Rectal smooth muscle tissue (tissue), 1 donor: Measurements from ENCODE around the gene C9orf85.

Experiments used
- H3K27ac ChIP-seq: one replicate; pipeline ENCODE4 v1.7.0; 2013; ENCODE audit warnings: low read depth, low read length, inconsistent platforms
- H3K27me3 ChIP-seq: one replicate; pipeline ENCODE4 v1.7.0; 2013; ENCODE audit warnings: low read length; ENCODE audit not compliant: control insufficient read depth, insufficient read depth
- H3K36me3 ChIP-seq: one replicate; pipeline ENCODE4 v1.7.0; 2013; ENCODE audit warnings: low read length; ENCODE audit not compliant: control insufficient read depth, insufficient read depth
- H3K4me1 ChIP-seq: one replicate; pipeline ENCODE4 v1.7.0; 2013; ENCODE audit warnings: low read length; ENCODE audit not compliant: control insufficient read depth, insufficient read depth
- H3K4me3 ChIP-seq: one replicate; pipeline ENCODE4 v1.7.0; 2013; ENCODE audit warnings: low read length
- H3K9ac ChIP-seq: one replicate; pipeline ENCODE4 v1.7.0; 2013; ENCODE audit warnings: low read length

Gene C9orf85, protein sequence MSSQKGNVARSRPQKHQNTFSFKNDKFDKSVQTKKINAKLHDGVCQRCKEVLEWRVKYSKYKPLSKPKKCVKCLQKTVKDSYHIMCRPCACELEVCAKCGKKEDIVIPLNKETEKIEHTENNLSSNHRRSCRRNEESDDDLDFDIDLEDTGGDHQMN

GRCh38 chr9:71911061-71911907 lies at the start of gene C9orf85, which contains the start of gene ABHD17B:
C9orf85 (plus strand) TSS chr9:71911639; CDS start chr9:71911735, 96 bp downstream.
ABHD17B (minus strand) TSS chr9:71911193; CDS start chr9:71875080, 36,113 bp downstream.
- Histone ChIP-seq H3K27me3 (no peaks in the 10 kb centered on the region), H3K27ac (peak within 1 kb of the TSS; percentile 84), H3K4me1 (peaks cover 5% of the 10 kb centered on the region), H3K9ac (peak within 1 kb of the TSS; percentile 66), H3K36me3 (no peaks in the 10 kb centered on the region), H3K4me3 (peak within 1 kb of the TSS; percentile 89)

DNA sequence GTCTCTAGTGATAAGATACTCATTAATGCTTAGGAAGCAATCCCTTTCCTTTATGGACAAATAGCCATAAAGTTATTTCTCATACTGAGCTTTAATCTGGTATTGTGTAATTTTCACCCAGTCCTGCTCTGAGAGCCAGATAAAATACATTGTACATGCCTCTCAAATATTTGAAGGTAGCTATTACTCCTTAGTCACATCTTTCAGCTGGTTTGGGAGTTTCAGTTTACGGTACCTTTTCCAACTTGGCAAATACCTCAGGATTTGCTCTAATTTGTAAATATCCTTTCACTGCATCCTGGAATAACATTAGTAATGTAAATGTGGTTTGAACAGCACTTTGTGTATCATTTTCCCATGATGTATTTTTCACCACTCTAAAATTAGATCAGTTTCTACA lies 47.8 kb upstream of the C9orf85 start:
- Histone ChIP-seq H3K4me3 (no peak overlapping the region), H3K9ac (no peak overlapping the region), H3K4me1 (no peaks in the 10 kb centered on the region), H3K36me3 (no peaks in the 10 kb centered on the region), H3K27me3 (no peaks in the 10 kb centered on the region), H3K27ac (no peak overlapping the region)

GRCh38 chr9:71875345-71875744 lies 36.1 kb upstream of the C9orf85 start:
- H3K4me3 ChIP-seq, result no peak overlapping the region
- no peak overlapping the region for H3K27ac ChIP-seq
- no peaks in the 10 kb centered on the region for H3K4me1 ChIP-seq
- H3K36me3 ChIP-seq, result no peaks in the 10 kb centered on the region
- H3K9ac ChIP-seq, result no peak overlapping the region
- no peaks in the 10 kb centered on the region for H3K27me3 ChIP-seq

DNA sequence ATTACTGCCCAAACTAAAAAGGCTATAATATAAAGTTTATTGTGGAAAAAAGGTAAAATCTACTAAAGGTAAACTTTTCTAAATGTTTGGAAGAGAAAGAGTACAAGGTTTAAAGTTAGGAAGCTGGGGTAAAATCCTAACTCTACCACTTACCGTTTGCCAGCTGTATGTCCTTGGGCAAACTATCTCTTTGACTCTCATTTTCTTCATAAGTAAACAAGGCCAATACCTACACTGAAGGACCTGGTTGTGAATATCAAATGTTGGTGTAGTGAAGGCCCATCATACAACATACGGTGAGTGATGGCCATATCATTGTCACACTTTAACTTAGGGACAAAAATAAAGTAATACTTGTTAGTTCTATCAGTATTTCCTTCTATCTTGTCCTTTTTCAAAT lies 35.3 kb upstream of the C9orf85 start:
- Histone ChIP-seq H3K27me3 (no peaks in the 10 kb centered on the region), H3K27ac (no peak overlapping the region)

DNA sequence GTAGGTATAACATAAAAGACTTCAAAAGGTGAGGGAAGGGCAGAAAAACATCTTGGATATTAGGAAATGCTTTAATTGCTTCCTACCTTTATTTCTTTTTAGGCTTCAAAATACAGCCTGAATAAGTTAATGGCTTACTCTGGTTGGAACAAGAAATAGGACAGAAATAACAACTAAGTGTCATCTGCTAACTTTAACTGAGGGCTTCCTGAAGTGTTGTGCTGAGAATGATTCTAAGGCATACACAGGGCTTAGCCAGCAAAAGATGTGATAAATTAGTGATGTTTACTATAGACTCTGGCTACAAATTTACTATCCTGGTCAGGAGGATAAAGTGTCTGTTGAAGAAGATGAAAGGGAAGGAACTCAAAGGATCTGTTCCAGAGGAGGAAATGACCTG lies 34.6 kb upstream of the C9orf85 start:
- no peak overlapping the region for H3K4me3 ChIP-seq
- no peaks in the 10 kb centered on the region for H3K27me3 ChIP-seq
- H3K9ac ChIP-seq, result no peak overlapping the region
- H3K36me3 ChIP-seq, result no peaks in the 10 kb centered on the region
- no peaks in the 10 kb centered on the region for H3K4me1 ChIP-seq
- no peak overlapping the region for H3K27ac ChIP-seq

More for the DNA sequence above, 35.3 kb upstream of the C9orf85 start:
- Histone ChIP-seq H3K9ac (no peak overlapping the region), H3K4me3 (no peak overlapping the region), H3K4me1 (no peaks in the 10 kb centered on the region), H3K36me3 (no peaks in the 10 kb centered on the region)

GRCh38 chr9:71878327-71879274 lies 32.8 kb upstream of the C9orf85 start:
- Histone ChIP-seq H3K4me1 (no peaks in the 10 kb centered on the region), H3K9ac (no peak overlapping the region), H3K27ac (no peak overlapping the region), H3K36me3 (no peaks in the 10 kb centered on the region), H3K4me3 (no peak overlapping the region), H3K27me3 (no peaks in the 10 kb centered on the region)

DNA sequence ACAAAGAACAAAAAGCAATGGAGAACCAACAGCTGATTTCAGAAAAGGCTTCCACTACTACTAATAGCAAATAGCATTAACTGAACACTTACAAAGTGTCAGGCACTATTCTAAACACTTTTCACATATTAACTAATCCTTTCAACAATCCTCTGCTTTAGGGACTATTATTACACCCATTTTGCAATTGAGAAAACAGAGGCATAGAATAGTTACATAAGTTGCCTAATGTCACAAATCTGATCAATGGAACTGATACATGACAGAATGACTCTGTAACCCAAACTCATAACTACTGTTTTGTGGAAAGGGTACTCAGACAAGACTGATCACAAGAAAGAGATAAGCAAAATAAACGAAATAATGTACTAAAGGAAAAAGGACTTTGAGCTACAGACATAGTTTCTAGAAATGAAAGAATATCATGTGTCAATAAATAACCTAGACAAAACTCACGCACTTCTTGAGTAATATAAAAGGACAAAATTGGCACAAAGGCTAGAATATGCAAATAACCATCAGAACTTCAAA lies 31.7 kb upstream of the C9orf85 start:
- H3K4me1 ChIP-seq, result no peaks in the 10 kb centered on the region

DNA sequence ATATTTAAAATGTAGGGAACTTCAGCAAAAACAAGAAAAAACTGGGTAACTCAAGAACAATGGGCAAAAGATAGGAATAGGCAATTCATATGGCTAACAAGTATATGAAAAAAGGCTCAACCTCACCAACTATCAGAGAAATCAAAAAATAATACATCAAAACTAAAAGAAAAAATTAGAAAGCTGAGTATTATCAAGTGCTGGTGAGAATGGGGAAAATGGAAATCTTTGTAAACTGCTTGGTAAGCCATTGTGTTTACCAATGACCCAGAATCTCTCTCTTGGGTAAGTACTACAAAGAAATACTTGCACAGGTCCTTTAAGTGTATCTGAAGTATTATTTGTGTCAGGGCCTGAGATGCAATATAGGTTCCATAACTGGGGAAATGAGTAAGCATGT lies 27.4 kb upstream of the C9orf85 start:
- Histone ChIP-seq H3K9ac (no peak overlapping the region), H3K4me3 (no peak overlapping the region), H3K27ac (no peak overlapping the region), H3K27me3 (no peaks in the 10 kb centered on the region), H3K36me3 (no peaks in the 10 kb centered on the region), H3K4me1 (no peaks in the 10 kb centered on the region)

More for the DNA sequence above, 31.7 kb upstream of the C9orf85 start:
- Histone ChIP-seq H3K9ac (no peak overlapping the region), H3K27me3 (no peaks in the 10 kb centered on the region), H3K36me3 (no peaks in the 10 kb centered on the region), H3K4me3 (no peak overlapping the region), H3K27ac (no peak overlapping the region)

- Histone ChIP-seq H3K9ac (no peak overlapping the region), H3K27ac (no peak overlapping the region), H3K4me1 (no peaks in the 10 kb centered on the region), H3K27me3 (no peaks in the 10 kb centered on the region), H3K36me3 (no peaks in the 10 kb centered on the region), H3K4me3 (no peak overlapping the region)
Observed at GRCh38 chr9:71885467-71885866, 26.0 kb upstream of the C9orf85 start.

GRCh38 chr9:71886015-71886414 lies 25.4 kb upstream of the C9orf85 start:
- Histone ChIP-seq H3K36me3 (no peaks in the 10 kb centered on the region), H3K4me1 (no peaks in the 10 kb centered on the region), H3K27ac (no peak overlapping the region), H3K4me3 (no peak overlapping the region), H3K9ac (no peak overlapping the region), H3K27me3 (no peaks in the 10 kb centered on the region)

GRCh38 chr9:71886541-71886940 lies 24.9 kb upstream of the C9orf85 start:
- H3K4me3 ChIP-seq, result no peak overlapping the region
- no peaks in the 10 kb centered on the region for H3K4me1 ChIP-seq
- no peaks in the 10 kb centered on the region for H3K36me3 ChIP-seq
- H3K9ac ChIP-seq, result no peak overlapping the region
- H3K27me3 ChIP-seq, result no peaks in the 10 kb centered on the region
- no peak overlapping the region for H3K27ac ChIP-seq

DNA sequence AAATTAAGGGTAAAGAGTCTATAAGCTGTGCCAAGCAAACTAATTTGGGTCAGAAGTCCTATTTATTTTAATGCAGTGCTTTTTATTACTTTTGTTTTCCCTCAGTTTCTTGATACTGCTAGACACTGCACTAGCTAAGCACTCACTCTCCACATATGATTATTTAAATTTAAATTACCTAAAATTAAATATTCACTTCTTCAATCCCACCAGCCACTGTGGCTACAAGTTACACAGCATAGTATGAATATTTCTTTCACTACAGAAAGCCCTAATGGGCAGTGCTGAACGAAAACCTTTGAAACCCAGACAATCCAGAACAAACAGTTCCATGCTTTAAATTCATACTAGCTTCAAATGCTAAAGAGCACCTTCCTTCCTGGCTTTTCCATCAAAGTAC lies 24.1 kb upstream of the C9orf85 start:
- no peaks in the 10 kb centered on the region for H3K4me1 ChIP-seq
- H3K27ac ChIP-seq, result no peak overlapping the region
- no peak overlapping the region for H3K4me3 ChIP-seq
- no peaks in the 10 kb centered on the region for H3K27me3 ChIP-seq
- no peak overlapping the region for H3K9ac ChIP-seq
- H3K36me3 ChIP-seq, result no peaks in the 10 kb centered on the region
